NCI-H748 (cell line): ENCODE measurements around the gene DEDD.
A peak's percentile ranks its signal among the peaks of the same experiment; 100 is the strongest.

ENCODE experiments used
- DNase-seq: peaks from one replicate; lab custom pipeline; 2025; ENCODE audit not compliant: unreplicated experiment; lab: John Stamatoyannopoulos, UW

Gene DEDD

GRCh38 chr1:161076410-161076809, 56.1 kb downstream of the DEDD start:
- no peak for DNase-seq

GRCh38 chr1:161074676-161075368, 57.6 kb downstream of the DEDD start:
- DNase-seq: peak; percentile 15

GRCh38 chr1:161073474-161074121, 58.9 kb downstream of the DEDD start:
- no peak for DNase-seq

- DNase-seq: no peak
Observed at GRCh38 chr1:161072751-161073449, 59.6 kb downstream of the DEDD start.

GRCh38 chr1:161071886-161072371, 60.5 kb downstream of the DEDD start:
- no peak for DNase-seq
